ENCODE measurements around the gene SFXN5. TPM values are rescaled to one million over a fixed set of nuclear protein-coding genes. Genes with fewer than 3 reads are reported as not detected.

The SFXN5 gene
- total and polyA plus RNA-seq, 5 experiments from 2014 or later = 1.7 to 20.0 (median 3.5) TPM

DNA sequence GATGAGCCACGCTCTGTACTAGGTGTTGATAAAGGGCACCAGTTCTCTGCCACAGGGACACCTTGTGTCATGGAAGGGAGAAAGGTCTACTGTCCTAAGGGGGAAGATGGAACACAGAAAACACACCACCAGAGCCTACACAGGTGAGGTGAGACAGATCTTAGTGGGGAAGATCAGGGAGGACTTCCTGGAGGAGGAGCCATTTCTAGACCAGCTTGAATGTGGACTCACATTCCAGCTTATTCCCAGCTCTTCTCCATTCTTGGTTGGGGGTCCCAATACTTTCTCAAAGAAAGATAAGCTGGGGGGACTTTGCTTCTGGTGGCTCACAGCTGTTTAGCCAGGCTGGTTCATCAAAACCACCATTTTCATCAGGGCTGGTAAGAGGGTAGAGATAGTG, 118.0 kb downstream of the SFXN5 start:
- Mint-ChIP-seq H3K27ac (peak overlapping the region in 8 of 10 donors; percentile 67 to 88 (median 78)), H3K9me3 (peaks cover 0 to 2% (median 0%) of the 10 kb centered on the region in 9 donors), H3K4me1 (peaks cover 20 to 36% (median 33%) of the 10 kb centered on the region in 4 donors), H3K36me3 (peaks cover 0 to 4% (median 0%) of the 10 kb centered on the region in 3 donors), H3K4me3 (peak overlapping the region; percentile 26 to 84 (median 68)), H3K27me3 (no peaks in the 10 kb centered on the region)
- POLR2A ChIA-PET = no interaction called here
- no peak for ATAC-seq
- no peak for DNase-seq

DNA sequence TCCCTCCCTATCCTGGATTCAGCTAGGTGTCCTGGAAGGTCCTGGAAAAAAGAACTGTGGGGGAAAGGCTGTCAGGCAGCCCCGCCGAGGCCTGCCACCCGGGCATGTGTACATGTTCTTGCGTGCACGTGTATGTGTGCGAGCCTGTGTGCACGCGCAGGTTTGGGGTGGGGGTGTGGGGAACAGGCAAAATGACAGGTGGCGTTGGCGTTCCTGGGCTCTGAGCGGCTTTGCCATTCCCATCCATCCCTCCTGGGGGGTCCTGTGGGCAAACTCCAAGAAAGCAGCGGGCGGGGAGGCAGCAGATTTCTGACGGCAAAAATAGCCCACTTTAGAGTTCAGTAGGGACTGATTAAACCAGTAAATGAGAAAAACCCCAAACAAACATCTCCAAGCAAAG, 118.6 kb downstream of the SFXN5 start:
- peak overlapping the region in 2 of 10 donors; percentile 23 to 72 for H3K4me3 Mint-ChIP-seq
- H3K27ac Mint-ChIP-seq = peak overlapping the region in 2 of 10 donors; percentile 27 to 77
- peaks cover 0 to 2% (median 0%) of the 10 kb centered on the region in 9 donors for H3K9me3 Mint-ChIP-seq
- no peak for DNase-seq
- POLR2A ChIA-PET = no interaction called here
- H3K4me1 Mint-ChIP-seq = peaks cover 20 to 36% (median 33%) of the 10 kb centered on the region in 4 donors
- no peaks in the 10 kb centered on the region for H3K27me3 Mint-ChIP-seq
- ATAC-seq = no peak
- H3K36me3 Mint-ChIP-seq = peaks cover 0 to 4% (median 0%) of the 10 kb centered on the region in 3 donors

DNA sequence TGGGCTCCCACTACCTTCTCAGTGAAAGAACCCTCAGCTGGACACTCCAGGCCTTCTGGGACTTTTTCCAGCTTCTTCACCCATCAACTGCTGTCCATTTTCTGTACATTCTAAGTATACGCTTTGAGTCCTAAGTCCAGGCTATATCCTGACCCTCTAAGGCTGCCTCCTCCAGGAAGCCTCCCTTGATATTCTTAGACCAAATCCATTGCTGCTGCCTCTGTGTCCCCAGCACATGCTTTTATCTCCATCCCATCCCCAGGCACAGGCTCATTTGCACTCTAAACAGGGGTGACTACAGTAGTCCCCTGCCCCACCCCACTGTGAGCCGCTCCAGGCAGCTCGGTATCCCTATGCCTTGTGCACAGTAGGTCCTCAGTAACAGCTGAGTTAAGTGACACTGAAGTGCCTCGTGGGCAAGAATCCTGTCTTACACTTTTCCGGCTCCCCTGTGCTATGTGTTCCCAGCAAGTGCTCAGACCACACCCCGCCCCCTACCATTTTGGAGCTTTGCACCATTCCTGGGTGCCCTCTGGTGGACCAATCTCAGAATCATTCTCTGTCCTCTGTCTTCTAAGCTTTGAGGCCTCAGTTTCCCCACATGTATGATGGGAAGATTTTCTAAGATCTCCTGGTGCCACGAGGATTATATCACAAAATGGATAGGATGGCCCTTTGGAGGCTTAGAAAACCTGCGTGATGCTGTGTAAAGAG, 119.2 kb downstream of the SFXN5 start:
- H3K4me1 Mint-ChIP-seq = peaks cover 20 to 36% (median 31%) of the 10 kb centered on the region in 4 donors
- H3K36me3 Mint-ChIP-seq = peaks cover 0 to 4% (median 0%) of the 10 kb centered on the region in 3 donors
- DNase-seq = no peak
- H3K27me3 Mint-ChIP-seq = no peaks in the 10 kb centered on the region
- peaks cover 0 to 2% (median 0%) of the 10 kb centered on the region in 9 donors for H3K9me3 Mint-ChIP-seq
- H3K27ac Mint-ChIP-seq = peak overlapping the region in 1 of 10 donors; percentile 68
- POLR2A ChIA-PET = no interaction called here
- ATAC-seq = no peak
- no peak overlapping the region for H3K4me3 Mint-ChIP-seq

DNA sequence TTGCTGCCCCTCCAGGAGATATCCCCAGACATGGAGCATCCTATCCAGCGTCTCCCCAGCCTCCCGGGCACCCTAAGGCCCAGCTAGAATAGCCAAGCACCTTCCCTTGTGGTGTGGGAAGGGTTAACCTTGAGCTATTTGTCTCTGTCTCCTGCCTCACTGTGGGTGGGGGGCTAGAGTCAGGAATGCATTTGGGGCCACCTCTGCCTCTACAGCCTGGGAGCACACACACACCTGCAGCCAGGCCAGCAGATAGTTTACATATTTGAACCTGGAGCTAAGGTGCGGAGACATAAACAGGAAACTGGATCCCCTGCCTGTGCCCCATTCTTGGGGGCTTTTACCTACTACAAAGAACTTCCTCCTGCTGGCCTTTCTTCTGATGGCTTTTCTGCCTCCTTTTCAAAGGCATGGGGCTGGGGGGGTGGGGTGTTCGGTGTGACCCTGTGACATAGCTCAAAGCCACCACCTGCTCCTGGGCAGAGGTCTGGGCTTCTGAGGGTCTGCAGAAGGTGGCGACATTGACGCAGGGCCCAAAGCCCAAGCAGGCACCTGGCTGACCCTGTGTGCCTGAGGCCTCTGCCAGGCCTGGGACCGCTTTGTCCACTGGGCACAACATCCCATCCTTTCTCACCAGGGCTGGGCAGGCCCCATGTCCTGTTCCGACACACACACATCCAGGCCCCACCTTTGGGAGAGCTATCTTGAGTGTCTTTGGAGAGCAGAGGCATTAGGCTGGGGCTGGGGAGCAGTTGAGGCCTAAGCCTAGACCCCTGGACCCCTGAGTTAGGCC, 120.0 kb downstream of the SFXN5 start:
- Mint-ChIP-seq H3K4me3 (no peak overlapping the region), H3K27ac (no peak overlapping the region)

DNA sequence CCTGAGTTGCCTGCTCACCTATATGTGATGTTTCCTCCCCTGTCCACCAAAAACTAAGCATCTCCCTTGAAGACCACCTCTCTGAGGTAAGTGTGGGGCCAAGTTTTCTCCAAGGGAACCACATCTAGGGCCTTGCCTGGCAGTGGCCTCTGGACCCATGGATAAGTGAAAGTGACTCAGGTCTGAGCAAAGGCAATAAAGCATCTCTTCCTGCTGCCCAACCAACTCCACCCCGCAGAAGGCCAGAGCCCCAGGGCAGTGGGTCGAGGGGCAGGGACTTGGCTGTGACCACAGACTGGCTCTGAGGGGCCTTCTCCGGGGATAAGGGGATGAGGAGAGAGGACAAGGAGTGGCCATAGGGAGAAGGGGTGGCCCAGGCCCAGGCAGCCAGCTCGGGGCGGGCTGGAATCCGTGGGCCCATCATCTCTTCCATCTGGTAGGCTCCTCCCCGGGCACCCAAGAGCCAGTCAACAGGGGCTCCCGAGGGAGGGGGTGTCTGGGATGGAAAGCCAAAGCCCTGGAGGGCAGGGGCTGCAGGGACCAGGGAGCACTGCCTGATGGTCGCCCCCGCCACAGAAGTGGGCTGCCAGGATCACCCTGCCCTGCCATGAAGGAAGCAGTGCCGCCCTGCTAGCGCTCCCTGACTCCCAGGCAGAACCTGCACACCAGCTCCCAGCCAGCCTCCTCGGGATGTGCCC, 120.8 kb downstream of the SFXN5 start:
- Mint-ChIP-seq H3K4me1 (peaks cover 23 to 32% (median 25%) of the 10 kb centered on the region in 4 donors), H3K36me3 (no peaks in the 10 kb centered on the region), H3K27ac (peak overlapping the region in 1 of 10 donors; percentile 79), H3K4me3 (no peak overlapping the region), H3K27me3 (no peaks in the 10 kb centered on the region), H3K9me3 (peaks cover 0 to 2% (median 0%) of the 10 kb centered on the region in 9 donors)
- ATAC-seq = no peak
- no peak for DNase-seq
- POLR2A ChIA-PET = no interaction called here

More for the DNA sequence above, 120.0 kb downstream of the SFXN5 start:
- Mint-ChIP-seq H3K9me3 (peaks cover 0 to 2% (median 0%) of the 10 kb centered on the region in 9 donors), H3K4me1 (peaks cover 23 to 32% (median 26%) of the 10 kb centered on the region in 4 donors), H3K27me3 (no peaks in the 10 kb centered on the region), H3K36me3 (no peaks in the 10 kb centered on the region)
- DNase-seq (no peak), ATAC-seq (no peak)
- POLR2A ChIA-PET = no interaction called here

DNA sequence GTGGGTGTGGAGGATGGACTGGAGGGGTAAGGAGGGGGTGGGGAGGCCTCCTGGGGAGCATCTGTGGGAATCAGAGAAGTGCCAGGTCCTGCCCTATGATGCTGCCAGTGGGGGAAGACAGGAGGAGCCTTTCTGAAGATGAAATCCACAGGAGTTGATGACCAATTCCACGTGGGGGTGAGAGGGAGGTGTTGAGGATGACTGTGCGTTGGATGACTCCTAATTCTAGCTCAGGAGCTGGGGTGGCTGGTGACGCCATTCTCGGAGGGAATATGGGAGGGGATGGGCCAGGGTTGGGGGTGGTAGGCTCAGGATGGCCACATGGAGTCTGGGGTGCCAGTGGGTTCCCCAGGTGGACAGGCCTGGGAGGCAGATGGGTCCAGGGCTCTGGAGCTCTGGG, 121.9 kb downstream of the SFXN5 start:
- peaks cover 0 to 5% (median 0%) of the 10 kb centered on the region in 3 donors for H3K36me3 Mint-ChIP-seq
- DNase-seq (no peak), ATAC-seq (no peak)
- H3K27me3 Mint-ChIP-seq = no peaks in the 10 kb centered on the region
- no peak overlapping the region for H3K4me3 Mint-ChIP-seq
- peaks cover 17 to 23% (median 20%) of the 10 kb centered on the region in 4 donors for H3K4me1 Mint-ChIP-seq
- no peak overlapping the region for H3K27ac Mint-ChIP-seq
- H3K9me3 Mint-ChIP-seq = peaks cover 0 to 2% (median 0%) of the 10 kb centered on the region in 9 donors
- POLR2A ChIA-PET = no interaction called here

DNA sequence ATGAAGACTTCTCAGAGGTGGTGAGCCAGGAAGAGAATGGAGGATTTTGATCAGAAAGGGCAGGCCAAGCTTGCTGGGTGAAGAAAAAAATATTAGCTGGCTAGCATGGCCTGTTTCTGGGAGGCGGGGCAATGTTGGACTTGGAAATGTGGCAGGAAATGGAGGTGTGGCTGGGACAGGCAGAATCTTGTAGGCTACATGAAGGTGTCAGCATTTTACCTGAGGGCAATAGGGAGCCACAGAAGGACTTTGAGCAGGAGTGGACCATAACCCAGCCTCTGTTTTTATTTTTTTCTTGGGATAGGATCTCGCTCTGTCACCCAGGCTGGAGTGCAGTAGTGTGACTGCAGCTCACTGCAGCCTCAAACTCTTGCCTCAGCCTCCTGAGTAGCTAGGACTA, 122.5 kb downstream of the SFXN5 start:
- no peak for ATAC-seq
- POLR2A ChIA-PET = no interaction called here

DNA sequence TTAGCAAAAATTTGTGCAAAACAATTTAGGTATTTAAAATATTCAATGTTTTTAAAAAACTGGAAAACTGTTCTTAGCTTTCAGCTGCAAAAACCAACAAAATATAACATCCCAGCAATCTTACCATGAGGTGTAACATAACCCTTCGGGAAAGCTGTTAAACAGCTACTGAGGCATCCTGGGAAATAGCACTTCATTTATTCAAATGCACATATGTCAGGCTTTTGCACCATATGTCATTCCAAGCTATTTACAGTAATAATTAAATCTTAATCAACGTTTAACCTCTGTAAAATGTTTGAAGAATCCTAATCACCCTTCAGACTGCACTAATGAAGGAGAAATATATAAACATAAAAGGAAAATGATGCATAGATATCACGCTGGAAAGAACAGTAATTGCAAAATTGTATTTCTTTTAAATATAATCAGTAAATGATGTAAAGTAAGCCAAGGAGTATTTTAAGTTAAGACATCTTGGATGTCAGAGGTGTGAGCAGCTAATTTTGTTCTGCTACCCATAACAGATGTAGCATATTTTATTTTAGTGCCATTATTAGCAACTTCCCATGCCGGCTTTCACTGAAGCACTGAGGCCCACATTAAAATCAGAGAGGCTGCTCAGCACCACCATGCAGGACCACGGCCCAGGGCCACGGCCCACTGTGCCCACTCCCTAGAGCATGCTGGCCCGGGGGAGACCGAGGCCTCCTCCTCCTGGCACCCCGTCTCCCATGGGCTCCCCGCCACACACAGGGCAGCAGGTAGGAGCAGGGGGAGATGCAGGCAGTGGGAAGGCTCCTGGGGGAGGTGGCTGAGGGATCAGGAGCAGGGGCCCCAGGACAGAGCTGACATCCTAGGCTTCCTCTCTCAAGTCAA, 123.3 kb downstream of the SFXN5 start:
- peaks cover 0 to 5% (median 0%) of the 10 kb centered on the region in 3 donors for H3K36me3 Mint-ChIP-seq

More for the DNA sequence above, 122.5 kb downstream of the SFXN5 start:
- Mint-ChIP-seq H3K36me3 (peaks cover 0 to 5% (median 0%) of the 10 kb centered on the region in 3 donors), H3K27ac (peak overlapping the region in 1 of 10 donors; percentile 29), H3K27me3 (no peaks in the 10 kb centered on the region), H3K4me3 (no peak overlapping the region), H3K9me3 (peaks cover 0 to 2% (median 0%) of the 10 kb centered on the region in 9 donors), H3K4me1 (peaks cover 11 to 17% (median 14%) of the 10 kb centered on the region in 4 donors)
- DNase-seq = no peak

DNA sequence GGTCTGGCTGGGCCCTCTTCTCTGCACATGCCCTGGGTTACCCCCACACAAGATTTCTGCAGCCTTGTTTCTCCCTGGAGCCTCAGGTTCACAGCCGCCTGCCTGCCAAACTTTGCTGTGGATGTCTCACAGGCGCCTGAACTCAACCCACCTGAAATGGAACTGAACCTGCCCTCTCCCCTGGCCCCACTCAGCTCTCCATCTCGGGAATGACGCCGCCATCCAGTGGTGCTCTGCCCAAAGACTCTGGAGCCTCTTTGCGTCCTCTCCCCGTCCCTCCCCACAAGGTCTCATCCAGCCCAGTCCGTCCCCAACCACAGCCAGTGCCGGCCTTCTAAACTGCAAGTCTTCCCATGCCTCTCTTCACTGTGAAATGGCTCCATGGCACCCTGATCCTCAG, 125.0 kb downstream of the SFXN5 start:
- Mint-ChIP-seq H3K4me3 (no peak overlapping the region), H3K9me3 (no peaks in the 10 kb centered on the region), H3K36me3 (peaks cover 0 to 5% (median 0%) of the 10 kb centered on the region in 3 donors), H3K27ac (peak overlapping the region in 1 of 10 donors; percentile 30), H3K27me3 (no peaks in the 10 kb centered on the region), H3K4me1 (peaks cover 0 to 7% (median under 1%) of the 10 kb centered on the region in 4 donors)
- DNase-seq (no peak), ATAC-seq (no peak)
- POLR2A ChIA-PET = no interaction called here

More for the DNA sequence above, 123.3 kb downstream of the SFXN5 start:
- no peaks in the 10 kb centered on the region for H3K9me3 Mint-ChIP-seq
- DNase-seq (no peak), ATAC-seq (no peak)
- H3K4me1 Mint-ChIP-seq = peaks cover 3 to 9% (median 6%) of the 10 kb centered on the region in 4 donors
- no peak overlapping the region for H3K27ac Mint-ChIP-seq
- no peaks in the 10 kb centered on the region for H3K27me3 Mint-ChIP-seq
- POLR2A ChIA-PET = no interaction called here
- no peak overlapping the region for H3K4me3 Mint-ChIP-seq

DNA sequence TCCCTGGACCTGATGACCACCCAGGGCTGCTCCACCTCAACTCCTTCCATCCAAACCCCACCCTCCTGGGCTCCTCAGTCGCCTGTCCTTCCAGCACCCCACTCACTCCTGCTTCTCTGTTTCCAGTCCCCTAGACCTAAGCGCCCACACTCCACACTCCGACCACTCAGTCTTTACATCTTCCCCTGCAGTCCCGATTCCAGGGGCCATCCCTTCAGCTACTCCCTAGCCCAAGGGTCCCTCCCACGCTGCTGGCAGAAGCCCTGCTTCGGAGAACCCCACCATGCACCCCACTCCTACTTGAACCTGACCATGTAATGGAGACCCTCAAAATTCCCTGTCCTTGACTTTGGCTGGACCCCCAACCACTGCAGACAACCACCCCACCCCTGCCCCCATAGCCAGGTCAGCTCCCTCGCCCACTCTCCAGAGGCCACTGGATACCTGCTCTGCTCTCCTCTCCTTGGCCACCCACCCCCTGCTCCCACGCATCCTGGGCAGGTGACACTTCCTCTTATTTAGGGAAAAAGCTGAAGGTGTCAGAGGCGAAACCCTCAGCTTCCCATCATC, 126.0 kb downstream of the SFXN5 start:
- no peak for DNase-seq
- Mint-ChIP-seq H3K9me3 (no peaks in the 10 kb centered on the region), H3K27me3 (no peaks in the 10 kb centered on the region), H3K36me3 (peaks cover 0 to 5% (median 0%) of the 10 kb centered on the region in 3 donors), H3K27ac (peak overlapping the region in 3 of 10 donors; percentile 45 to 82 (median 52)), H3K4me3 (no peak overlapping the region), H3K4me1 (peaks cover 0 to 7% (median 0%) of the 10 kb centered on the region in 4 donors)
- POLR2A ChIA-PET = no interaction called here
- ATAC-seq = no peak

DNA sequence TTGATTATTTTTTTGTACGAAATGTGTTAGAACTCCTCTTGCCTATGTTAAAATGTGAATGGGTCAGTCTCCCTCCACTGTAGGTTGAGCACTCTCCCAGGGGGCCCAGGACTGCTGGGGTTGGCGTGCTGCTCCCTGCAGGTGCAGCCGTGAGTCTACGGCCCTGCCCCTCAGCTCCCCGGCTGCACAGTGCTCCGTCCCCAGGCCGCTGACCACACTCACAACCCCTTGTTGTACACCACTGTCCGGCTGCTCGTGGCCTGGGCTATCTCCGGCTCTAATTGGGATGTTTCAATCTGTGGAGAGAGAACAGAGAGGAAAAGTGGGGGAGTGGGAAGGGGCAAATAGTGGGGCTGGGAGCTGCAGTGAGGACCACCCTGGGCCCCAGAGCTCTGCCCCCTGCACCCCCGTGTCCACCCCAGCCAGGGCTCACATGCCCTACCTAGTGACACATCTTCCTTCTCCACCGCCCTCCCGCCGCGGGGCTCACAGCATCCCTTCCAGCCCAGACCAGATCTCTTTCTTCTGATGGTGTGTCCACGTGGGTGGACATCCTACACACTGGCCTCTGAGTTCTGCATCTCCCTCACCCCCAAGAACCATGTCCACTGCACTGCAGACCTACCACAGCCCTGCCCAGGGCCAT, 126.6 kb downstream of the SFXN5 start:
- ATAC-seq (no peak), DNase-seq (no peak)
- POLR2A ChIA-PET = no interaction called here
- no peak overlapping the region for H3K4me3 Mint-ChIP-seq
- H3K27ac Mint-ChIP-seq = peak overlapping the region in 2 of 10 donors; percentile 45 to 82
- H3K9me3 Mint-ChIP-seq = no peaks in the 10 kb centered on the region
- no peaks in the 10 kb centered on the region for H3K27me3 Mint-ChIP-seq
- peaks cover 0 to 5% (median 0%) of the 10 kb centered on the region in 3 donors for H3K36me3 Mint-ChIP-seq
- peaks cover 0 to 9% (median 0%) of the 10 kb centered on the region in 4 donors for H3K4me1 Mint-ChIP-seq

Measured in naive thymus-derived CD8-positive, alpha-beta T cell (primary cell).